A673 (cell line): Measurements from ENCODE around the gene RNF40. TPM values are rescaled to one million over a fixed set of nuclear protein-coding genes. Genes with fewer than 3 reads are reported as not detected.

Experiments used
- BruUV-seq: library from RNA; stranded (reverse); fragments of 400-500 nt; replicated peaks from 2 replicates; lab custom pipeline; 2021; lab: Mats Ljungman, UMichigan
- CTCF ChIA-PET: fragments of 300-600 bp; sonication (Branson Sonifier 250); formaldehyde crosslinking; loops from one replicate; lab custom pipeline; 2022; ENCODE audit warnings: antibody characterized with exemption; lab: Charles Lee
- POLR2A ChIA-PET: fragments of 300-600 bp; sonication (Branson Sonifier 250); formaldehyde crosslinking; loops from one replicate; lab custom pipeline; 2022; ENCODE audit warnings: antibody characterized with exemption; ENCODE audit not compliant: low non-redundant PET; lab: Charles Lee
- DNase-seq: peaks from one replicate; pipeline ENCODE4 v3.0.0-alpha.2; 2015; ENCODE audit warnings: low spot score
- H3K27ac ChIP-seq: fragments of 200-600 bp; sonication (generic); 2 replicates; pipeline ENCODE4 v1.5.1; 2016; ENCODE audit warnings: mixed run types, low read depth, mild to moderate bottlenecking, mixed read lengths, antibody characterized with exemption, low read length; ENCODE audit not compliant: poor library complexity, severe bottlenecking
- H3K27me3 ChIP-seq: fragments of 200-600 bp; sonication (generic); replicated peaks from 2 replicates; pipeline ENCODE4 v1.6.1; 2017; ENCODE audit warnings: mixed run types, low read depth, mild to moderate bottlenecking, mixed read lengths, antibody characterized with exemption, low read length; ENCODE audit not compliant: insufficient read depth, poor library complexity
- H3K36me3 ChIP-seq: fragments of 200-600 bp; sonication (generic); 2 replicates; pipeline ENCODE4 v1.6.1; 2016; ENCODE audit warnings: mixed run types, mild to moderate bottlenecking, mixed read lengths, antibody characterized with exemption, low read length; ENCODE audit not compliant: insufficient read depth, poor library complexity, severe bottlenecking
- H3K4me1 ChIP-seq: fragments of 200-600 bp; sonication (generic); 2 replicates; pipeline ENCODE4 v1.6.1; 2017; ENCODE audit warnings: mixed run types, mild to moderate bottlenecking, mixed read lengths, antibody characterized with exemption, low read length; ENCODE audit not compliant: insufficient read depth, poor library complexity, severe bottlenecking
- H3K4me3 ChIP-seq: fragments of 200-600 bp; sonication (generic); 2 replicates; pipeline ENCODE4 v1.5.1; 2016; ENCODE audit warnings: low read depth, mixed run types, mild to moderate bottlenecking, mixed read lengths, low read length; ENCODE audit not compliant: poor library complexity, severe bottlenecking
- H3K9me3 ChIP-seq: fragments of 200-600 bp; sonication (generic); 2 replicates; pipeline ENCODE4 v1.6.1; 2016; ENCODE audit warnings: mixed run types, low read depth, mild to moderate bottlenecking, mixed read lengths, antibody characterized with exemption, low read length; ENCODE audit not compliant: poor library complexity, severe bottlenecking
- CTCF ChIP-seq: fragments of 300-800, 200-600 bp; sonication (generic); conservative IDR thresholded peaks from 2 replicates; pipeline ENCODE4 v1.5.1; 2017; ENCODE audit warnings: low read depth, mild to moderate bottlenecking, antibody characterized with exemption, low read length, moderate library complexity, mixed read lengths
- EZH2 ChIP-seq: fragments of 200-600 bp; sonication (generic); IDR thresholded peaks from 2 replicates; pipeline ENCODE4 v1.6.1; 2017; ENCODE audit warnings: borderline replicate concordance, low read depth, mild to moderate bottlenecking, mixed read lengths, antibody characterized with exemption, low read length; ENCODE audit not compliant: poor library complexity, severe bottlenecking
- intact Hi-C: fragments of 100-400 bp; cut with micrococcal nuclease; formaldehyde crosslinking; loops from one replicate; pipeline ENCODE4 v1.10.0; 2022; ENCODE audit not compliant: unreplicated experiment
- total RNA-seq: library from RNA; stranded (reverse); gene quantifications from 2 replicates; pipeline ENCODE4 v1.2.3, GENCODE V29; 2021

Gene RNF40
- total RNA-seq, 1 experiment from 2014 or later = 132 TPM

- no TSS peak for BruUV-seq
- no peaks in the 10 kb centered on the region for H3K4me1 ChIP-seq
- H3K36me3 ChIP-seq = no peaks in the 10 kb centered on the region
- TF ChIP-seq EZH2 = no peak
- no peak for TF ChIP-seq CTCF
- H3K9me3 ChIP-seq = no peaks in the 10 kb centered on the region
- POLR2A ChIA-PET = no interaction called here
- no peak overlapping the region for H3K4me3 ChIP-seq
- CTCF ChIA-PET = no interaction called here
- no peak overlapping the region for H3K27ac ChIP-seq
- intact Hi-C loops = no loop called here
- DNase-seq = no peak
- H3K27me3 ChIP-seq = no peaks in the 10 kb centered on the region
Measured at GRCh38 chr16:30821891-30822290, 59.8 kb downstream of the RNF40 start.

Other genes starting within 250 kb of the RNF40 start
- 32.7 and 39.5 TPM in 2 replicates for gene ZNF768, start 235.8 kb upstream of the RNF40 start, total RNA-seq
- gene ZNF747, start 227.5 kb upstream of the RNF40 start, total RNA-seq = 10.6 and 12.7 TPM in 2 replicates
- 15.2 and 17.7 TPM in 2 replicates for gene ZNF764, start 203.9 kb upstream of the RNF40 start, total RNA-seq
- 8.5 and 9.1 TPM in 2 replicates for gene ZNF688, start 190.6 kb upstream of the RNF40 start, total RNA-seq
- 21.4 and 23.2 TPM in 2 replicates for gene ZNF785, start 176.6 kb upstream of the RNF40 start, total RNA-seq
- 18.1 and 21.1 TPM in 2 replicates for gene ZNF689, start 151.9 kb upstream of the RNF40 start, total RNA-seq
- gene PRR14, start 111.4 kb upstream of the RNF40 start, total RNA-seq = 35.7 and 44.6 TPM in 2 replicates
- gene FBRS, start 103.9 kb upstream of the RNF40 start, total RNA-seq = 71.2 and 79.9 TPM in 2 replicates
- gene SRCAP, start 63.2 kb upstream of the RNF40 start, total RNA-seq = 86.2 and 104 TPM in 2 replicates
- 35.3 and 37.8 TPM in 2 replicates for gene PHKG2, start 13.9 kb upstream of the RNF40 start, total RNA-seq
- gene CFAP119, start 260 bp upstream of the RNF40 start, total RNA-seq = 11.7 and 14.1 TPM in 2 replicates
- gene ZNF629, start 24.9 kb downstream of the RNF40 start, total RNA-seq = 25.3 and 26.9 TPM in 2 replicates
- gene BCL7C, start 131.8 kb downstream of the RNF40 start, total RNA-seq = 28.2 and 34.7 TPM in 2 replicates
- 1.4 and 1.6 TPM in 2 replicates for gene CTF1, start 134.3 kb downstream of the RNF40 start, total RNA-seq
- gene FBXL19, start 161.2 kb downstream of the RNF40 start, total RNA-seq = 37.0 and 39.3 TPM in 2 replicates
- 2.1 and 4.3 TPM in 2 replicates for gene ORAI3, start 186.7 kb downstream of the RNF40 start, total RNA-seq
- 31.4 and 37.1 TPM in 2 replicates for gene SETD1A, start 195.4 kb downstream of the RNF40 start, total RNA-seq
- gene HSD3B7, start 222.9 kb downstream of the RNF40 start, total RNA-seq = 0.85 and 0.95 TPM in 2 replicates
- gene STX1B, start 248.3 kb downstream of the RNF40 start, total RNA-seq = 0.62 and 1.1 TPM in 2 replicates